H7 (cell line): Measurements from ENCODE around the gene CXXC1. TPM values are rescaled to one million over a fixed set of nuclear protein-coding genes. Genes with fewer than 3 reads are reported as not detected.
"Not testable (repeated sequence)": the region's sequence is repeated elsewhere in the genome, so short reads cannot be mapped to it uniquely, and the experiment has no call there.

Experiments used
- DNase-seq: peaks from one replicate; pipeline ENCODE4 v3.0.0; 2012
- H3K27me3 ChIP-seq: 2 replicates; pipeline ENCODE4 v1.6.0; 2011; ENCODE audit warnings: mild to moderate bottlenecking, low read length; ENCODE audit not compliant: control insufficient read depth, insufficient read depth
- H3K36me3 ChIP-seq: replicated peaks from 2 replicates; pipeline ENCODE4 v1.5.1; 2011; ENCODE audit warnings: low read length; ENCODE audit not compliant: control insufficient read depth, insufficient read depth
- H3K4me3 ChIP-seq: 2 replicates; pipeline ENCODE4 v1.5.1; 2011; ENCODE audit warnings: low read depth, mild to moderate bottlenecking, control low read depth, low read length, moderate library complexity; ENCODE audit not compliant: insufficient read depth
- total RNA-seq: library from RNA; depleted of rRNA; stranded (reverse); fragments of >200 nt; shearing (Covaris generic); gene quantifications from 2 replicates; pipeline ENCODE4 v1.2.3, GENCODE V29; 2014

The CXXC1 gene
- total RNA-seq, 1 experiment from 2014 or later = 59.3 TPM

GRCh38 chr18:50274044-50274442, 13.4 kb downstream of the CXXC1 start:
- Histone ChIP-seq H3K4me3 (no peak overlapping the region), H3K36me3 (peaks cover 46% of the 10 kb centered on the region), H3K27me3 (no peaks in the 10 kb centered on the region)
- peak; percentile 26 for DNase-seq

GRCh38 chr18:50273203-50274043, 14.1 kb downstream of the CXXC1 start:
- peaks cover 46% of the 10 kb centered on the region for H3K36me3 ChIP-seq
- no peak overlapping the region for H3K4me3 ChIP-seq
- H3K27me3 ChIP-seq = no peaks in the 10 kb centered on the region
- no peak for DNase-seq

GRCh38 chr18:50272568-50272967, 14.9 kb downstream of the CXXC1 start:
- Histone ChIP-seq H3K36me3 (peaks cover 46% of the 10 kb centered on the region), H3K27me3 (no peaks in the 10 kb centered on the region)
- DNase-seq = no peak

GRCh38 chr18:50268022-50268747, 19.3 kb downstream of the CXXC1 start:
- Histone ChIP-seq H3K27me3 (no peaks in the 10 kb centered on the region; the same call in 1 of the 2 replicates), H3K36me3 (peaks cover 16% of the 10 kb centered on the region), H3K4me3 (peak overlapping the region; percentile 52)
- peak; percentile 97 for DNase-seq

More at GRCh38 chr18:50272568-50272967, 14.9 kb downstream of the CXXC1 start:
- H3K4me3 ChIP-seq = no peak overlapping the region

GRCh38 chr18:50266248-50266704, 21.2 kb downstream of the CXXC1 start, which contains the start of gene CFAP53:
CFAP53 (minus strand) TSS chr18:50266495; CDS start chr18:50266404, 91 bp downstream.
- peak; percentile 98 for DNase-seq
- Histone ChIP-seq H3K27me3 (no peaks in the 10 kb centered on the region; the same call in 1 of the 2 replicates), H3K4me3 (peak within 1 kb of the TSS; percentile 57), H3K36me3 (peaks cover 4% of the 10 kb centered on the region)

GRCh38 chr18:50262977-50263376, 24.5 kb downstream of the CXXC1 start:
- no peaks in the 10 kb centered on the region for H3K36me3 ChIP-seq
- H3K4me3 ChIP-seq = no peak overlapping the region
- DNase-seq = no peak
- H3K27me3 ChIP-seq = no peaks in the 10 kb centered on the region; the same call in 1 of the 2 replicates

GRCh38 chr18:50250935-50251334, 36.6 kb downstream of the CXXC1 start:
- no peak overlapping the region for H3K4me3 ChIP-seq
- no peaks in the 10 kb centered on the region for H3K27me3 ChIP-seq
- no peaks in the 10 kb centered on the region for H3K36me3 ChIP-seq
- DNase-seq = no peak

GRCh38 chr18:50249576-50249975, 37.9 kb downstream of the CXXC1 start:
- Histone ChIP-seq H3K4me3 (no peak overlapping the region), H3K27me3 (no peaks in the 10 kb centered on the region), H3K36me3 (no peaks in the 10 kb centered on the region)
- no peak for DNase-seq

GRCh38 chr18:50247561-50247960, 39.9 kb downstream of the CXXC1 start:
- DNase-seq = no peak
- Histone ChIP-seq H3K27me3 (no peaks in the 10 kb centered on the region), H3K36me3 (no peaks in the 10 kb centered on the region), H3K4me3 (no peak overlapping the region)

GRCh38 chr18:50241768-50242167, 45.7 kb downstream of the CXXC1 start:
- DNase-seq, H3K4me3 ChIP-seq, H3K36me3 ChIP-seq, H3K27me3 ChIP-seq: not testable (repeated sequence)

- no peaks in the 10 kb centered on the region for H3K27me3 ChIP-seq
- H3K36me3 ChIP-seq = no peaks in the 10 kb centered on the region
- no peak for DNase-seq
- H3K4me3 ChIP-seq = no peak overlapping the region
Measured at GRCh38 chr18:50240080-50240563, 47.4 kb downstream of the CXXC1 start.

GRCh38 chr18:50232419-50232818, 55.1 kb downstream of the CXXC1 start:
- no peak for DNase-seq
- Histone ChIP-seq H3K4me3 (no peak overlapping the region), H3K27me3 (no peaks in the 10 kb centered on the region), H3K36me3 (no peaks in the 10 kb centered on the region)
